ENCODE data around the gene GNB3.

GNB3 gene

DNA sequence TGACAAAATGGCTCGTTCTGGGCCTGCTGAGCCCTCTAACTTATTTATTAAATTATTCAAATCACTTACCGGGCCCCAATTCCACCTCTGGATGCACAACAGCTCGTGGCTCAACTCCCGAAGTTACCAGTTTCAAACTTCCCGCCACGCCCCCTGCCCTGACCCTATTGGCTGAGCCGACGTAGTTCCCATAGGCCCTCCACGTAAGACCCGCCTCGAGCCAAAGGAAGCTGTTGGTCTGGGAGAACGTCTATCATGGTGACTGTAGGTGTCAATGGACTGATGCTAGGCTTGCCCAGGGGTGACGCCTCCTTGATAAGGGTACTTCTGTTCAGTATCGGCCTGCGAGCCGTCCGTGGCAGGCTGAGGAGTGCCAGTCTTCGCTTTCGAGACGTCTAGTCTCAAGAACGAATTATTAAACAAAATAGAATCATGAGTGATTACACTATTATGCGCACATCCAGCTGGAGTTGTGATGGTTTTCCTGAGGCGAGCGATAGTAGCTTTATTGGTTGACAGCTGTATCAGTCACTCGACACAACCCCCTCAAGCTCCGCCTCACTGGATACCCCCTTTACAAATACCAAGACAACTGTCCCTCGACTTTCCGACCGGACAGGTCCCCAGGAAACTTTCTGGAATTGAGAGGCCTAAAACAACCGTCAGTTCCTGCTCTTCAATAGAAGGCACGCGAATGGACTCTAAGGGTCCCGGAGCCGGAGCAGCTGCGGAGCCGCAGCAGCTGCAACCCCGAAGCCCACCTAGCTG lies 10.6 kb downstream of the GNB3 start, which contains the start of gene CDCA3:
CDCA3 (minus strand) TSS at position 134 of the 768 bp plus-strand sequence. CDS start 334 bp downstream, outside the sequence.
- peak; percentile 99 for DNase-seq (ENCODE audit: low read depth)
- H3K4me3 ChIP-seq (ENCODE audit: low read length), result peak within 1 kb of the TSS; percentile 97
- TF ChIP-seq, protein P1, sequence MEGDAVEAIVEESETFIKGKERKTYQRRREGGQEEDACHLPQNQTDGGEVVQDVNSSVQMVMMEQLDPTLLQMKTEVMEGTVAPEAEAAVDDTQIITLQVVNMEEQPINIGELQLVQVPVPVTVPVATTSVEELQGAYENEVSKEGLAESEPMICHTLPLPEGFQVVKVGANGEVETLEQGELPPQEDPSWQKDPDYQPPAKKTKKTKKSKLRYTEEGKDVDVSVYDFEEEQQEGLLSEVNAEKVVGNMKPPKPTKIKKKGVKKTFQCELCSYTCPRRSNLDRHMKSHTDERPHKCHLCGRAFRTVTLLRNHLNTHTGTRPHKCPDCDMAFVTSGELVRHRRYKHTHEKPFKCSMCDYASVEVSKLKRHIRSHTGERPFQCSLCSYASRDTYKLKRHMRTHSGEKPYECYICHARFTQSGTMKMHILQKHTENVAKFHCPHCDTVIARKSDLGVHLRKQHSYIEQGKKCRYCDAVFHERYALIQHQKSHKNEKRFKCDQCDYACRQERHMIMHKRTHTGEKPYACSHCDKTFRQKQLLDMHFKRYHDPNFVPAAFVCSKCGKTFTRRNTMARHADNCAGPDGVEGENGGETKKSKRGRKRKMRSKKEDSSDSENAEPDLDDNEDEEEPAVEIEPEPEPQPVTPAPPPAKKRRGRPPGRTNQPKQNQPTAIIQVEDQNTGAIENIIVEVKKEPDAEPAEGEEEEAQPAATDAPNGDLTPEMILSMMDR (IDR thresholded peaks at IDR 0.05; ENCODE audit: insufficient read depth, low read depth, low read length, missing control alignments), result no peak

DNA sequence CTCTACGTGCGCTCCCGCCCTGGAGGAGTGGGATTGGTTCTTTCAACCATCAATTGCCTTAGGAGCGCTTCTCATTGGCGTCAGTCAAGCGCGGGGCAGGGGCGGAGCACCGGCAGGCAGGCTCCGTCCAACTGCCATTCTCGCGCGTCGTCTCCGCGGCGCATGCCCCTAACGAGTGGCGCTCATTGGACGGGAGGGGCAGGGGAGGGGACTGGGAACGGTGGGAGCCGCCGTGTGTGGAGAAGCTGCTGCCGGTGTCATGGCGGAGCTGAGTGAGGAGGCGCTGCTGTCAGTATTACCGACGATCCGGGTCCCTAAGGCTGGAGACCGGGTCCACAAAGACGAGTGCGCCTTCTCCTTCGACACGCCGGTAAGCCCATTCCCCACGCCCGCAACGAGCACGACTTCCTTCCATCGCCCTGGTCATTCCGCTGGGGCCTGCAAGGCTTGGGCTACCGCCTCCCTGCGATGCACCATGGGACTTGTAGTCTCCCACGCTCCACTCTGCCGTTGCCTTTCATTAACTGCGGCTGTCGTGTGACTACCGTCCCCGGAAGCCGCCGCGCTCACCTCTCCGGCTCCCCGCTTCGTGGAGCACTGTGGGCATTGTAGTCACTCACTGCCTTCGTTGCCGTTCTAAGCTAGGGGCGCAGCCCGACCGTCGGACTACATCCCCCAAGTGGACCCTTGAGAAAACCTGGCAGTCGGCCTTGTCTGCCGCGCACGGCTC lies 11.4 kb downstream of the GNB3 start, which contains the start of gene USP5:
USP5 (plus strand) TSS at position 230 of the 730 bp plus-strand sequence; CDS start at position 260, 30 bp downstream.
- H3K4me3 ChIP-seq (ENCODE audit: low read length), result peak within 1 kb of the TSS; percentile 97
- TF ChIP-seq, protein P1 (IDR thresholded peaks at IDR 0.05; ENCODE audit: insufficient read depth, low read depth, low read length, missing control alignments), result no peak
- DNase-seq (ENCODE audit: low read depth), result peak; percentile 100

DNA sequence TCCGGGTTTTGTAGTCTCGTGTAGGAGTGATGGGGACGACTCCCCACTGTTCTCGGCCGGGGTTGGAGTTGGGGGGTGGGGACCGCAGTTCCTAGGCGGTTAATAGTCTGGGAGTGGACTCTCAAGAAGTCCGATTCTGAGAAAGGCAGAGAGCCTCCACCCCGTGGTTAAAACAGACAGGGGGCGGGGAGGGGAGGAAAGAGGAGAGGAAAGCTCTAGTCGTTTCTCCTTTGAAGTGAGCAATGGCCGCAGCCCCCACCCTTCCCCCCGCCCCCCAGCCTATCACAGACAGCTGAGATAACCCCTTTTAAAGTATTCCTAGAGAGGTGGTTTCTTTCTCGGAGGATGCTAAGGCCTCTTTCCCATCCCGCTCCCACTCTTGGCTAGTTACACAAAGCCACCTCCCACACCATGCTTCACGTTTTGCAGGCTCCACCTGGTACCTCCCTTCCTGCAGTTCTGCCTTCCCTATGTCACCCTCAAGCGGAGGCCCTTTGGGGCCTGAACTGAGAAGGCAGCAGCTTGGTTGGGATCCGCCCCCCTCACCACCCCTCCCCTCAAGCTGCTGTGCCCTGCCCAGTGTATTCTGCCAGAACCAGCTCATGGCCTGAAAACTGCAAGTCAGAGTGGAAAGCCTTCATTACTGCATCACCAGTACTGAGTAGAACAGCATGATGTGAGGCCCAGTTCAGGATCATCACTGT lies 12.1 kb downstream of the GNB3 start:
- H3K4me3 ChIP-seq (ENCODE audit: low read length), result peak overlapping the region; percentile 97
- TF ChIP-seq, protein P1 (IDR thresholded peaks at IDR 0.05; ENCODE audit: insufficient read depth, low read depth, low read length, missing control alignments), result no peak
- DNase-seq (ENCODE audit: low read depth), result peak; percentile 90

GRCh38 chr12:6853626-6854025 lies 12.9 kb downstream of the GNB3 start:
- peak overlapping the region; percentile 97 for H3K4me3 ChIP-seq (ENCODE audit: low read length)
- DNase-seq (ENCODE audit: low read depth), result no peak
- TF ChIP-seq, protein P1 (IDR thresholded peaks at IDR 0.05; ENCODE audit: insufficient read depth, low read depth, low read length, missing control alignments), result no peak

- no peak overlapping the region for H3K4me3 ChIP-seq (ENCODE audit: low read length)
- DNase-seq (ENCODE audit: low read depth), result no peak
- TF ChIP-seq, protein P1 (IDR thresholded peaks at IDR 0.05; ENCODE audit: insufficient read depth, low read depth, low read length, missing control alignments), result no peak
Observed at GRCh38 chr12:6854036-6854435, 13.3 kb downstream of the GNB3 start.

DNA sequence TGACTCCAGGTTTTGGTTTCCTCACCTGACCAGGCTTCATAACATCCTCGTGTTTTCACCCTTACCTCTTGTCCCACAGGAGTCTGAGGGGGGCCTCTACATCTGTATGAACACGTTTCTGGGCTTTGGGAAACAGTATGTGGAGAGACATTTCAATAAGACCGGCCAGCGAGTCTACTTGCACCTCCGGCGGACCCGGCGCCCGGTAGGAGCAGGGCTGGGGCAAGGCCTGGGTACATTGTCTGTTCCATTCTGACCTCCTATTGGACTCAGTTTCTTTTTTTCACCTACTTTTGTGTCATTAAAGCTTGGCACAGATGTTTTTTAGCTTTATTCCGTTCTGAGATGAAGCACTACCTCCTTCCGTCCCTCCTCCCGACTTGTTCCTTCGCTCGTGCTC lies 14.6 kb downstream of the GNB3 start:
- no peak for DNase-seq (ENCODE audit: low read depth)
- no peak overlapping the region for H3K4me3 ChIP-seq (ENCODE audit: low read length)
- TF ChIP-seq, protein P1 (IDR thresholded peaks at IDR 0.05; ENCODE audit: insufficient read depth, low read depth, low read length, missing control alignments), result no peak
